B cell (primary cell): ENCODE results near the gene TIMP2. TPM values are rescaled to one million over a fixed set of nuclear protein-coding genes. Genes with fewer than 3 reads are reported as not detected.

Source experiments
- ATAC-seq: fragments of 200-7000 bp; cut with Tn5 transposase; one replicate; pipeline ENCODE4 v1.10.0; 2021; ENCODE audit warnings: low read depth, mild to moderate bottlenecking, moderate number of reproducible peaks, moderate library complexity
- CTCF ChIA-PET: fragments of 350-600 bp; sonication (Branson Sonifier 250); formaldehyde crosslinking; loops from one replicate; lab custom pipeline; 2021; ENCODE audit warnings: antibody characterized with exemption, inconsistent platforms; lab: Charles Lee
- POLR2A ChIA-PET: fragments of 350-600 bp; sonication (Branson Sonifier 250); formaldehyde crosslinking; loops from one replicate; lab custom pipeline; 2021; ENCODE audit warnings: antibody characterized with exemption; lab: Charles Lee
- DNase-seq: peaks from one replicate; pipeline ENCODE4 v3.0.0; 2013
- H2AFZ ChIP-seq: 2 replicates; pipeline ENCODE4 v1.6.1; 2012; ENCODE audit warnings: mild to moderate bottlenecking, low read depth, low read length; ENCODE audit not compliant: insufficient read depth, poor library complexity, severe bottlenecking
- H3K27ac ChIP-seq, 2 donors: 1 replicate in 1 of 2; 2 replicates in 1 of 2; pipeline ENCODE4 v1.5.1; 2012 to 2013; ENCODE audit warnings: low read length in 2 of 2, mild to moderate bottlenecking in 2 of 2, moderate library complexity in 1 of 2
- H3K27me3 ChIP-seq, 4 experiments: fragments of 200-600 bp in 1 of 4; sonication (generic) in 1 of 4; replicated peaks in 1 of 4; 1 replicate in 2 of 4; 2 replicates in 2 of 4; pipeline versions ENCODE4 v1.6.1 to v1.7.0; 2013 to 2016; ENCODE audit warnings: low read length in 3 of 4, mild to moderate bottlenecking in 2 of 4, mixed read lengths in 1 of 4, moderate library complexity in 1 of 4; ENCODE audit not compliant: insufficient read depth in 4 of 4, control insufficient read depth in 3 of 4; ENCODE audit errors: control extremely low read depth in 1 of 4
- H3K36me3 ChIP-seq, 2 experiments: replicated peaks in 1 of 2; 1 replicate in 1 of 2; 2 replicates in 1 of 2; pipeline versions ENCODE4 v1.6.1 to v1.7.1; 2013; ENCODE audit warnings: low read length in 1 of 2; ENCODE audit not compliant: insufficient read depth in 2 of 2, control insufficient read depth in 1 of 2; ENCODE audit errors: control extremely low read depth in 1 of 2, extremely low read depth in 1 of 2
- H3K4me1 ChIP-seq, 2 donors: fragments of 200-600 bp in 1 of 2; sonication (generic) in 1 of 2; 1 replicate in 1 of 2; 2 replicates in 1 of 2; pipeline versions ENCODE4 v1.5.1 to v1.6.1; 2013 to 2017; ENCODE audit warnings: low read length in 2 of 2; ENCODE audit not compliant: control insufficient read depth in 2 of 2, insufficient read depth in 2 of 2
- H3K4me2 ChIP-seq: replicated peaks from 2 replicates; pipeline ENCODE3; 2012; ENCODE audit warnings: mild to moderate bottlenecking, low read depth, low read length; ENCODE audit not compliant: poor library complexity, severe bottlenecking
- H3K4me3 ChIP-seq, 5 experiments: fragments of 200-600 bp in 1 of 5; sonication (generic) in 1 of 5; 1 replicate in 3 of 5; 2 replicates in 2 of 5; pipeline versions ENCODE4 v1.5.1 to v1.7.0; 2011 to 2016; ENCODE audit warnings: low read length in 4 of 5, mild to moderate bottlenecking in 4 of 5, low read depth in 2 of 5, control low read depth in 1 of 5, moderate library complexity in 1 of 5; ENCODE audit not compliant: insufficient read depth in 1 of 5; ENCODE audit errors: control extremely low read depth in 1 of 5, extremely low read depth in 1 of 5
- H3K79me2 ChIP-seq: fragments of 200-600 bp; sonication (generic); one replicate; pipeline ENCODE4 v1.6.0; 2016; ENCODE audit warnings: low read length; ENCODE audit not compliant: control insufficient read depth, insufficient read depth
- H3K9ac ChIP-seq: fragments of 200-600 bp; sonication (generic); 2 replicates; pipeline ENCODE4 v1.6.1; 2017; ENCODE audit warnings: mild to moderate bottlenecking, low read length, moderate library complexity
- H3K9me3 ChIP-seq, 3 donors: one replicate each; pipeline versions ENCODE4 v1.6.1 to v1.7.1; 2013; ENCODE audit warnings: low read length in 2 of 3; ENCODE audit not compliant: control insufficient read depth in 2 of 3, insufficient read depth in 1 of 3; ENCODE audit errors: control extremely low read depth in 1 of 3
- H4K20me1 ChIP-seq: 2 replicates; pipeline ENCODE4 v1.6.0; 2012; ENCODE audit warnings: mild to moderate bottlenecking, low read length; ENCODE audit not compliant: insufficient read depth, control insufficient read depth, poor library complexity, severe bottlenecking
- H3K27ac Mint-ChIP-seq: one replicate; pipeline ENCODE4 v1.8.0; 2021; ENCODE audit warnings: mixed read lengths
- H3K27me3 Mint-ChIP-seq: one replicate; pipeline ENCODE4 v1.8.0; 2021; ENCODE audit warnings: mixed read lengths
- H3K4me1 Mint-ChIP-seq: one replicate; pipeline ENCODE4 v1.8.0; 2021; ENCODE audit warnings: mixed read lengths
- H3K4me3 Mint-ChIP-seq: one replicate; pipeline ENCODE4 v1.8.0; 2021; ENCODE audit warnings: mixed read lengths
- H3K9me3 Mint-ChIP-seq: one replicate; pipeline ENCODE4 v1.8.0; 2022; ENCODE audit warnings: mixed read lengths; ENCODE audit not compliant: insufficient read depth
- EZH2 ChIP-seq: IDR thresholded peaks from 2 replicates; pipeline ENCODE4 v1.6.1; 2012; ENCODE audit warnings: borderline replicate concordance, low read depth, mild to moderate bottlenecking, moderate library complexity, low read length; ENCODE audit not compliant: insufficient read depth, poor library complexity, severe bottlenecking
- WGBS: methylation state at CpG from one replicate; pipeline ENCODE4 v1.1.5; 2013; ENCODE audit warnings: missing lambda C conversion rate; ENCODE audit not compliant: insufficient coverage; 5-methylcytosine and 5-hydroxymethylcytosine counted together
- intact Hi-C: fragments of 100-400 bp; cut with micrococcal nuclease; formaldehyde crosslinking; loops from one replicate; pipeline ENCODE4 v1.10.0; 2022
- polyA plus RNA-seq: library from polyadenylated mRNA; depleted of rRNA; stranded (reverse); fragments of >200 nt; gene quantifications from 2 replicates; pipeline ENCODE4 v1.2.3, GENCODE V29; 2012
- total RNA-seq, 2 donors: library from RNA; stranded (reverse); fragments of 120-200 nt in 1 of 2; gene quantifications; 1 replicate in 1 of 2; 2 replicates in 1 of 2; pipeline versions ENCODE4 v1.2.3 to v1.2.4, GENCODE V29; 2013 to 2022
- TF ChIP-seq, protein P1 (sequence below): fragments of 200-600 bp; IDR thresholded peaks from one replicate; pipeline ENCODE4 v1.8.0; 2022; ENCODE audit warnings: antibody characterized with exemption, mild to moderate bottlenecking

Gene TIMP2
- total and polyA plus RNA-seq, 2 donors (not counting 1 experiment from before 2014, with no cell fraction given), result 4.8 to 10.0 TPM

DNA sequence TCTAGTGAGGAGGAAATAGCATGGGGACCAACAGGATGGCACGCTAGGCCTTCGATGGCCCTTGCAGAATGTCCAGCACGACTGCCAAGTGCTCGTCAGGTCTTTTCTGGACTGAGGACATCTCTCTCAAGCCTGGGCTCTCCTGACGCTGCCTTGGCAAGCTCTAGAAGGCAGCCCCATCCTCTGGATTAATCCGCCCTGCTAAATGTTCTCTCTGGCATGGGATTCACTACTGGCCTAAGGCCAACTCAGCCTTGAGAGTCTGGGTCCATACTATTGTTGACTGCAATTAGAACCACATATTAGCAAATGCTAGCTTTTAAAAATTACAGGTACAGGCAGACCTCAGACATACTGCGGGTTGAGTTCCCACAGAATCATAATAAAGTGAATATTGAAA, 19.6 kb downstream of the TIMP2 start:
- Histone ChIP-seq H3K9ac (no peak overlapping the region), H3K9me3 (no peaks in the 10 kb centered on the region), H3K4me2 (no peak overlapping the region), H3K27me3 (no peaks in the 10 kb centered on the region), H4K20me1 (no peaks in the 10 kb centered on the region), H3K4me1 (no peaks in the 10 kb centered on the region), H2AFZ (no peak overlapping the region), H3K36me3 (no peaks in the 10 kb centered on the region), H3K27ac (no peak overlapping the region), H3K4me3 (no peak overlapping the region), H3K79me2 (peaks cover 12% of the 10 kb centered on the region)
- peaks cover 13% of the 10 kb centered on the region for H3K27me3 Mint-ChIP-seq
- WGBS, result 93% methylated on average over 6 of the region's 7 CpGs
- no peak overlapping the region for H3K4me3 Mint-ChIP-seq
- POLR2A ChIA-PET, result no interaction called here
- H3K9me3 Mint-ChIP-seq, result no peaks in the 10 kb centered on the region
- intact Hi-C loops, result no loop called here
- no peak overlapping the region for H3K27ac Mint-ChIP-seq
- CTCF ChIA-PET, result interaction anchor here (1.6 kb wide), 1 partner anchor 40 kb away, joined by 4 read pairs; no protein-coding TSS in a partner anchor
- TF ChIP-seq, protein P1, sequence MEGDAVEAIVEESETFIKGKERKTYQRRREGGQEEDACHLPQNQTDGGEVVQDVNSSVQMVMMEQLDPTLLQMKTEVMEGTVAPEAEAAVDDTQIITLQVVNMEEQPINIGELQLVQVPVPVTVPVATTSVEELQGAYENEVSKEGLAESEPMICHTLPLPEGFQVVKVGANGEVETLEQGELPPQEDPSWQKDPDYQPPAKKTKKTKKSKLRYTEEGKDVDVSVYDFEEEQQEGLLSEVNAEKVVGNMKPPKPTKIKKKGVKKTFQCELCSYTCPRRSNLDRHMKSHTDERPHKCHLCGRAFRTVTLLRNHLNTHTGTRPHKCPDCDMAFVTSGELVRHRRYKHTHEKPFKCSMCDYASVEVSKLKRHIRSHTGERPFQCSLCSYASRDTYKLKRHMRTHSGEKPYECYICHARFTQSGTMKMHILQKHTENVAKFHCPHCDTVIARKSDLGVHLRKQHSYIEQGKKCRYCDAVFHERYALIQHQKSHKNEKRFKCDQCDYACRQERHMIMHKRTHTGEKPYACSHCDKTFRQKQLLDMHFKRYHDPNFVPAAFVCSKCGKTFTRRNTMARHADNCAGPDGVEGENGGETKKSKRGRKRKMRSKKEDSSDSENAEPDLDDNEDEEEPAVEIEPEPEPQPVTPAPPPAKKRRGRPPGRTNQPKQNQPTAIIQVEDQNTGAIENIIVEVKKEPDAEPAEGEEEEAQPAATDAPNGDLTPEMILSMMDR, result no peak
- TF ChIP-seq EZH2, result no peak
- DNase-seq, result no peak
- no peak for ATAC-seq
- H3K4me1 Mint-ChIP-seq, result no peaks in the 10 kb centered on the region

DNA sequence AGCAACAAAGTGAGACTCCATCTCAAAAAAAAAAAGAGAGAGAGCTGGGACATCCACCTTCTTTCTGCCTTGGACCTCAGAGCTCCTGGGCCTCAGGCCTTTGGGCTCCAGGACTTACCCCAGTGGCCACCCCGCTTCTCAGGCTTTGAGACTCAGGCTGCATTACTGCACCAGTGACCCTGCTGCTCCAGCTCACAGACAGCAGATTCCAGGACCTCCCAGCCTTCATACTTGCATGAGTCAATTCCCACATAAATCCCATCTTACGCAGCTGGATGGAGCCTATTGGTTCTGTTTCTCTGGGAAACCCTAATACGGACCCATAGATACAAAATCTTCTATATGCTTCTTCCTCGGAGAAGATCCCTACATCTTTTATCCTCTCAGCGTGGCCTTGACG, 20.1 kb downstream of the TIMP2 start:
- Histone ChIP-seq H3K9me3 (no peaks in the 10 kb centered on the region), H3K27me3 (no peaks in the 10 kb centered on the region), H2AFZ (no peak overlapping the region), H3K79me2 (peaks cover 11% of the 10 kb centered on the region), H3K4me1 (no peaks in the 10 kb centered on the region), H3K27ac (no peak overlapping the region), H4K20me1 (no peaks in the 10 kb centered on the region), H3K9ac (no peak overlapping the region), H3K36me3 (no peaks in the 10 kb centered on the region), H3K4me3 (no peak overlapping the region), H3K4me2 (no peak overlapping the region)
- Mint-ChIP-seq H3K27ac (no peak overlapping the region), H3K9me3 (no peaks in the 10 kb centered on the region), H3K27me3 (peaks cover 10% of the 10 kb centered on the region), H3K4me1 (no peaks in the 10 kb centered on the region), H3K4me3 (no peak overlapping the region)
- ChIA-PET POLR2A (no interaction called here), CTCF (interaction anchor here (1.6 kb wide), 1 partner anchor 39 kb away, joined by 4 read pairs; no protein-coding TSS in a partner anchor)
- no peak for DNase-seq
- no peak for ATAC-seq
- intact Hi-C loops, result no loop called here
- WGBS, result 50% methylated on average over 2 of the region's 6 CpGs
- TF ChIP-seq EZH2, result no peak
- TF ChIP-seq, protein P1, result no peak
